Breast epithelium (tissue), 4 donors: ENCODE measurements around the gene NEGR1. TPM values are rescaled to one million over a fixed set of nuclear protein-coding genes. Genes with fewer than 3 reads are reported as not detected.

Experiments used
- DNase-seq, 2 donors: peaks; one replicate each; pipeline ENCODE4 v3.0.0-alpha.2; 2019; ENCODE audit warnings: low spot score in 2 of 2
- H3K27ac ChIP-seq, 2 donors: fragments of 200-600 bp; sonication (generic) in 1 of 2; one replicate each; pipeline ENCODE4 v1.5.1; 2016 to 2019; ENCODE audit warnings: mild to moderate bottlenecking in 1 of 2
- H3K27me3 ChIP-seq, 2 donors: fragments of 200-600 bp; sonication (generic) in 1 of 2; one replicate each; pipeline versions ENCODE4 v1.5.1 to v1.6.0; 2017 to 2019; ENCODE audit warnings: control low read depth in 1 of 2, mild to moderate bottlenecking in 1 of 2
- H3K36me3 ChIP-seq: fragments of 200-600 bp; one replicate; pipeline ENCODE4 v1.5.1; 2019
- H3K4me1 ChIP-seq, 2 donors: fragments of 200-600 bp; sonication (generic); one replicate each; pipeline ENCODE4 v1.5.1; 2016 to 2019; ENCODE audit warnings: control low read depth in 1 of 2
- H3K4me3 ChIP-seq, 3 donors: fragments of 200-600 bp; sonication (generic); 1 replicate in 2 of 3; 2 replicates in 1 of 3; pipeline ENCODE4 v1.5.1; 2016 to 2019; ENCODE audit warnings: mild to moderate bottlenecking in 3 of 3, moderate library complexity in 2 of 3
- H3K9me3 ChIP-seq, 2 donors: fragments of 200-600 bp; sonication (generic) in 1 of 2; one replicate each; pipeline ENCODE4 v1.5.1; 2016 to 2019; ENCODE audit warnings: control low read depth in 1 of 2
- CTCF ChIP-seq, 3 donors: fragments of 450-650 bp; IDR thresholded peaks; one replicate each; pipeline ENCODE4 v1.5.1; 2016 to 2017; ENCODE audit warnings: antibody characterized with exemption in 3 of 3, mild to moderate bottlenecking in 3 of 3, moderate library complexity in 3 of 3
- POLR2A ChIP-seq: fragments of 450-650 bp; IDR thresholded peaks from one replicate; pipeline ENCODE4 v1.6.1; 2016; ENCODE audit warnings: antibody characterized with exemption, mild to moderate bottlenecking, moderate library complexity
- POLR2AphosphoS5 ChIP-seq, 3 donors: sonication (generic); formaldehyde crosslinking; IDR thresholded peaks; one replicate each; pipeline ENCODE4 v1.6.1; 2017; ENCODE audit warnings: antibody characterized with exemption in 3 of 3
- intact Hi-C: fragments of 100-400 bp; cut with DNase I; formaldehyde crosslinking; loops from one replicate; pipeline ENCODE4 v1.15.1; 2023; ENCODE audit warnings: low total_unique reads
- total RNA-seq, 3 donors: library from RNA; depleted of rRNA; stranded (reverse); fragments of >200 nt; gene quantifications; one replicate each; pipeline ENCODE4 v1.1.0, GENCODE V29; 2016

The NEGR1 gene
- total RNA-seq, 3 donors from 2014 or later, result 5.6 to 33.3 (median 7.9) TPM

GRCh38 chr1:72197786-72198185, 84.6 kb downstream of the NEGR1 start:
- intact Hi-C loops, result no loop called here
- Histone ChIP-seq H3K27ac (no peak overlapping the region), H3K4me1 (no peaks in the 10 kb centered on the region), H3K27me3 (no peaks in the 10 kb centered on the region), H3K9me3 (no peaks in the 10 kb centered on the region), H3K4me3 (no peak overlapping the region), H3K36me3 (no peaks in the 10 kb centered on the region)
- DNase-seq, result no peak
- TF ChIP-seq POLR2A, result no peak
- TF ChIP-seq POLR2AphosphoS5 (IDR thresholded peaks at IDR 0.05), result no peak
- no peak for TF ChIP-seq CTCF (IDR thresholded peaks at IDR 0.05)

- H3K4me1 ChIP-seq, result no peaks in the 10 kb centered on the region
- H3K27me3 ChIP-seq, result no peaks in the 10 kb centered on the region
- no peak overlapping the region for H3K4me3 ChIP-seq
- no peak for TF ChIP-seq POLR2AphosphoS5 (IDR thresholded peaks at IDR 0.05)
- TF ChIP-seq CTCF (IDR thresholded peaks at IDR 0.05), result no peak
- no peak for TF ChIP-seq POLR2A
- H3K27ac ChIP-seq, result no peak overlapping the region
- no peaks in the 10 kb centered on the region for H3K36me3 ChIP-seq
- no peaks in the 10 kb centered on the region for H3K9me3 ChIP-seq
- intact Hi-C loops, result no loop called here
- DNase-seq, result no peak
Measured at GRCh38 chr1:72186733-72187307, 95.5 kb downstream of the NEGR1 start.

GRCh38 chr1:72184099-72184701, 98.1 kb downstream of the NEGR1 start:
- Histone ChIP-seq H3K9me3 (no peaks in the 10 kb centered on the region), H3K27me3 (no peaks in the 10 kb centered on the region), H3K4me3 (no peak overlapping the region), H3K27ac (no peak overlapping the region), H3K36me3 (no peaks in the 10 kb centered on the region), H3K4me1 (no peaks in the 10 kb centered on the region)
- no peak for DNase-seq
- TF ChIP-seq POLR2AphosphoS5 (IDR thresholded peaks at IDR 0.05), result no peak
- TF ChIP-seq POLR2A, result no peak
- TF ChIP-seq CTCF (IDR thresholded peaks at IDR 0.05), result no peak
- intact Hi-C loops, result no loop called here

- no peaks in the 10 kb centered on the region for H3K4me1 ChIP-seq
- no peaks in the 10 kb centered on the region for H3K36me3 ChIP-seq
- intact Hi-C loops, result no loop called here
- no peaks in the 10 kb centered on the region for H3K27me3 ChIP-seq
- DNase-seq, result no peak
- TF ChIP-seq POLR2A, result no peak
- no peak for TF ChIP-seq CTCF (IDR thresholded peaks at IDR 0.05)
- no peak for TF ChIP-seq POLR2AphosphoS5 (IDR thresholded peaks at IDR 0.05)
- no peak overlapping the region for H3K27ac ChIP-seq
- no peak overlapping the region for H3K4me3 ChIP-seq
- H3K9me3 ChIP-seq, result no peaks in the 10 kb centered on the region
Measured at GRCh38 chr1:72182859-72183258, 99.5 kb downstream of the NEGR1 start.

GRCh38 chr1:72178266-72178665, 104.1 kb downstream of the NEGR1 start:
- no peaks in the 10 kb centered on the region for H3K9me3 ChIP-seq
- intact Hi-C loops, result no loop called here
- no peaks in the 10 kb centered on the region for H3K27me3 ChIP-seq
- no peak for TF ChIP-seq CTCF (IDR thresholded peaks at IDR 0.05)
- TF ChIP-seq POLR2A, result no peak
- TF ChIP-seq POLR2AphosphoS5 (IDR thresholded peaks at IDR 0.05), result no peak
- no peak overlapping the region for H3K4me3 ChIP-seq
- no peak for DNase-seq
- no peaks in the 10 kb centered on the region for H3K4me1 ChIP-seq
- H3K27ac ChIP-seq, result no peak overlapping the region
- no peaks in the 10 kb centered on the region for H3K36me3 ChIP-seq
